Measurements from ENCODE around the gene AKAP12. TPM values are rescaled to one million over a fixed set of nuclear protein-coding genes. Genes with fewer than 3 reads are reported as not detected.

AKAP12 gene
- total RNA-seq, 1 donor from 2014 or later, result 138 TPM

GRCh38 chr6:151393410-151393809 is 153.6 kb downstream of the AKAP12 start:
- peak overlapping the region; percentile 98 for H3K27ac Mint-ChIP-seq
- DNase-seq (ENCODE audit: extremely low spot score, unreplicated experiment), result no peak
- H3K36me3 Mint-ChIP-seq, result peaks cover 24% of the 10 kb centered on the region
- TF ChIP-seq CTCF (conservative IDR thresholded peaks at IDR 0.05), result no peak
- peaks cover 38% of the 10 kb centered on the region for H3K4me1 Mint-ChIP-seq (ENCODE audit: unreplicated experiment)
- peak overlapping the region; percentile 98 for H3K4me3 Mint-ChIP-seq
- H3K27me3 Mint-ChIP-seq, result no peaks in the 10 kb centered on the region
- no peaks in the 10 kb centered on the region for H3K9me3 Mint-ChIP-seq

DNA sequence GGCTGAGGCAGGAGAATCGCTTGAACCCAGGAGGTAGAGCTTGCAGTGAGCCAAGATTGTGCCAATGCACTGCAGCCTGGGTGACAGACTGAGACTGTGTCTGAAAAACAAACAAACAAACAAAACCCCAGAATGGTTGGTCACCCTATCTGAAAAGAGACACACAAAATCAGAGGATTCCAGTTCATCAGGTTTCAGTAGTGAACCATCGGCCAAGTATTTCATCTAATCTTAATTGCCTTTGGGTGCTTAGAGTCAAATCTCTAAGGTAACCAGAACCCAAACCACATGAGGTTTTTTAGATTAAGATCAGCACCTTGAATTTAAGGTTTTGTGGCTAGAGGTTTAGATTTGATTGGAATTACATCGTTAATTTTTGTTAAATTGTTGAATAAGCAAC is 159.9 kb downstream of the AKAP12 start:
- Mint-ChIP-seq H3K4me3 (no peak overlapping the region), H3K27ac (peak overlapping the region; percentile 39), H3K36me3 (peaks cover 34% of the 10 kb centered on the region), H3K9me3 (no peaks in the 10 kb centered on the region), H3K27me3 (no peaks in the 10 kb centered on the region), H3K4me1 (ENCODE audit: unreplicated experiment) (peaks cover 14% of the 10 kb centered on the region)
- no peak for DNase-seq (ENCODE audit: extremely low spot score, unreplicated experiment)
- no peak for TF ChIP-seq CTCF (conservative IDR thresholded peaks at IDR 0.05)

GRCh38 chr6:151400473-151400872 is 160.7 kb downstream of the AKAP12 start:
- H3K36me3 Mint-ChIP-seq, result peaks cover 31% of the 10 kb centered on the region
- H3K4me1 Mint-ChIP-seq (ENCODE audit: unreplicated experiment), result peaks cover 10% of the 10 kb centered on the region
- DNase-seq (ENCODE audit: extremely low spot score, unreplicated experiment), result no peak
- no peak for TF ChIP-seq CTCF (conservative IDR thresholded peaks at IDR 0.05)
- H3K9me3 Mint-ChIP-seq, result no peaks in the 10 kb centered on the region
- H3K27me3 Mint-ChIP-seq, result no peaks in the 10 kb centered on the region
- peak overlapping the region; percentile 35 for H3K27ac Mint-ChIP-seq
- no peak overlapping the region for H3K4me3 Mint-ChIP-seq

GRCh38 chr6:151402228-151402627 is 162.5 kb downstream of the AKAP12 start:
- Mint-ChIP-seq H3K27me3 (no peaks in the 10 kb centered on the region), H3K4me3 (no peak overlapping the region), H3K9me3 (no peaks in the 10 kb centered on the region), H3K36me3 (peaks cover 33% of the 10 kb centered on the region), H3K4me1 (ENCODE audit: unreplicated experiment) (peaks cover 8% of the 10 kb centered on the region), H3K27ac (no peak overlapping the region)
- no peak for TF ChIP-seq CTCF (conservative IDR thresholded peaks at IDR 0.05)
- no peak for DNase-seq (ENCODE audit: extremely low spot score, unreplicated experiment)

- DNase-seq (ENCODE audit: extremely low spot score, unreplicated experiment), result no peak
- H3K36me3 Mint-ChIP-seq, result peaks cover 29% of the 10 kb centered on the region
- no peak overlapping the region for H3K4me3 Mint-ChIP-seq
- H3K9me3 Mint-ChIP-seq, result no peaks in the 10 kb centered on the region
- no peaks in the 10 kb centered on the region for H3K27me3 Mint-ChIP-seq
- peaks cover 8% of the 10 kb centered on the region for H3K4me1 Mint-ChIP-seq (ENCODE audit: unreplicated experiment)
- TF ChIP-seq CTCF (conservative IDR thresholded peaks at IDR 0.05), result no peak
- H3K27ac Mint-ChIP-seq, result no peak overlapping the region
Measured at GRCh38 chr6:151403919-151404308, 164.1 kb downstream of the AKAP12 start.

Other genes with a start within 250 kb of the AKAP12 start
- 13.5 and 14.8 TPM in 2 replicates for gene ZBTB2, start 151.6 kb downstream of the AKAP12 start, total RNA-seq (ENCODE audit: low replicate concordance)
- gene RMND1, start 212.2 kb downstream of the AKAP12 start, total RNA-seq (ENCODE audit: low replicate concordance), result 22.7 and 28.6 TPM in 2 replicates

All from type B pancreatic cell (in vitro differentiated cells).